Lower leg skin (tissue), 4 donors: ENCODE measurements around the gene CD2AP. TPM values are rescaled to one million over a fixed set of nuclear protein-coding genes. Genes with fewer than 3 reads are reported as not detected.

Experiments used
- DNase-seq, 2 donors: peaks; one replicate each; pipeline ENCODE4 v3.0.0-alpha.2; 2019; ENCODE audit warnings: low spot score in 2 of 2
- H3K4me3 ChIP-seq: fragments of 200-600 bp; sonication (generic); 2 replicates; pipeline ENCODE4 v1.5.1; 2017; ENCODE audit warnings: mild to moderate bottlenecking, low read depth; ENCODE audit not compliant: poor library complexity, severe bottlenecking
- CTCF ChIP-seq, 3 donors: fragments of 450-650 bp; IDR thresholded peaks; one replicate each; pipeline ENCODE4 v1.5.1; 2016; ENCODE audit warnings: antibody characterized with exemption in 3 of 3, mild to moderate bottlenecking in 3 of 3, moderate library complexity in 2 of 3
- POLR2A ChIP-seq, 2 donors: fragments of 450-650 bp; IDR thresholded peaks; one replicate each; pipeline ENCODE4 v1.6.1; 2016 to 2017; ENCODE audit warnings: antibody characterized with exemption in 2 of 2, mild to moderate bottlenecking in 1 of 2, moderate library complexity in 1 of 2
- WGBS, 2 donors: methylation state at CpG; one replicate each; pipeline ENCODE4 v1.1.5; 2018; 5-methylcytosine and 5-hydroxymethylcytosine counted together
- intact Hi-C: fragments of 100-400 bp; cut with DNase I; formaldehyde crosslinking; loops from one replicate; pipeline ENCODE4 v1.15.0; 2023; ENCODE audit warnings: low total_unique reads
- total RNA-seq, 4 donors: library from RNA; depleted of rRNA; stranded (reverse); fragments of >200 nt; gene quantifications; one replicate each; pipeline ENCODE4 v1.1.0, GENCODE V29; 2016

CD2AP gene
- total RNA-seq, 4 donors from 2014 or later, result 24.0 to 30.2 (median 26.4) TPM

- WGBS, 2 donors, result 74 to 79% methylated on average over 3 of the region's 3 CpGs
- TF ChIP-seq POLR2A (IDR thresholded peaks at IDR 0.05), result no peak
- no peak for TF ChIP-seq CTCF (IDR thresholded peaks at IDR 0.05)
- H3K4me3 ChIP-seq, result no peak overlapping the region
- DNase-seq, result no peak
- intact Hi-C loops, result no loop called here
Measured at GRCh38 chr6:47674673-47675072, 197.1 kb downstream of the CD2AP start.

Other genes with a start within 250 kb of the CD2AP start
- 1 to 10 TPM; 1.6 to 5.4 (median 3.1) TPM for gene TNFRSF21, start 167.9 kb upstream of the CD2AP start, total RNA-seq
- gene ADGRF4, start 220.8 kb downstream of the CD2AP start, total RNA-seq, result 10 to 100 TPM; 53.5 to 60.1 (median 58.3) TPM